Kidney (tissue), 22 donors: Measurements from ENCODE around the gene EEFSEC. TPM values are rescaled to one million over a fixed set of nuclear protein-coding genes. Genes with fewer than 3 reads are reported as not detected.

Experiments
- DNase-seq, 5 donors: peaks; one replicate each; pipeline ENCODE4 v3.0.0-alpha.2; 2013 to 2020
- FAIRE-seq: peaks from 2 replicates; lab custom pipeline; 2012; peaks lifted over from hg19 to GRCh38; lab: Jason Lieb, UNC
- H3K27ac ChIP-seq, 2 donors: one replicate each; pipeline ENCODE4 v1.7.0; 2013; ENCODE audit warnings: low read depth in 2 of 2, low read length in 2 of 2, inconsistent platforms in 1 of 2
- H3K27me3 ChIP-seq: one replicate; pipeline ENCODE4 v1.7.1; 2013; ENCODE audit warnings: low read length, inconsistent platforms; ENCODE audit not compliant: control insufficient read depth, insufficient read depth
- H3K36me3 ChIP-seq, 3 donors: one replicate each; pipeline versions ENCODE4 v1.7.0 to v1.7.1; 2013; ENCODE audit warnings: low read length in 3 of 3, control low read depth in 1 of 3, inconsistent platforms in 1 of 3; ENCODE audit not compliant: insufficient read depth in 3 of 3, control insufficient read depth in 2 of 3
- H3K4me1 ChIP-seq, 3 donors: one replicate each; pipeline versions ENCODE4 v1.7.0 to v1.7.1; 2013; ENCODE audit warnings: low read length in 3 of 3, inconsistent platforms in 1 of 3, low read depth in 1 of 3; ENCODE audit not compliant: control insufficient read depth in 2 of 3, insufficient read depth in 2 of 3
- H3K4me3 ChIP-seq, 3 donors: one replicate each; pipeline versions ENCODE4 v1.7.0 to v1.8.1; 2013; ENCODE audit warnings: low read length in 3 of 3, control low read depth in 1 of 3, inconsistent platforms in 1 of 3
- H3K9ac ChIP-seq, 3 donors: one replicate each; pipeline versions ENCODE4 v1.7.0 to v1.7.1; 2013; ENCODE audit warnings: low read length in 3 of 3, control low read depth in 1 of 3, inconsistent platforms in 1 of 3
- H3K9me3 ChIP-seq, 3 donors: one replicate each; pipeline versions ENCODE4 v1.7.0 to v1.7.1; 2013; ENCODE audit warnings: low read length in 3 of 3, control low read depth in 1 of 3, inconsistent platforms in 1 of 3; ENCODE audit not compliant: control insufficient read depth in 2 of 3, insufficient read depth in 1 of 3
- CTCF ChIP-seq: IDR thresholded peaks from 3 replicates; pipeline ENCODE4 v1.5.1; 2012; ENCODE audit warnings: mild to moderate bottlenecking, moderate library complexity, borderline replicate concordance; ENCODE audit not compliant: insufficient read depth; ENCODE audit errors: extremely low read depth
- intact Hi-C: fragments of 100-400 bp; cut with DNase I; formaldehyde crosslinking; loops from one replicate; pipeline ENCODE4 v1.11.1; 2022
- long read RNA-seq, 10 donors: library from polyadenylated mRNA in 1 of 10; unstranded in 1 of 10; transcript quantifications; one replicate each; pipeline ENCODE4 v2.0.0 and lab custom pipeline, GENCODE V29; 2021 to 2026
- polyA plus RNA-seq: library from polyadenylated mRNA; stranded (reverse); fragments of 350-450 nt; fragmentation: Illumina TruSeq; extraction: RNeasy Lipid Tissue Mini Kit (QIAGEN cat#74804); gene quantifications from one replicate; pipeline ENCODE4 v1.2.3, GENCODE V29; 2014; ENCODE audit warnings: low read depth, low replicate concordance; ENCODE audit not compliant: insufficient read depth
- total RNA-seq: library from RNA; stranded (reverse); fragmentation: NEBNext Ultra II Directional; extraction: Animal tissue kit (Norgen Biotek cat#: 25700); gene quantifications from one replicate; pipeline ENCODE4 v1.2.1, GENCODE V29; 2021
- donor health status: control.
- donor health status: control.
- donor health status: control.
- donor health status: control.
- donor health status: control.
- donor health status: DM: yes; HTN: yes; CAD: no.
- donor health status: Normal renal cell carcinoma (clear cell type).

Gene EEFSEC
- 15.2 TPM for total RNA-seq
- 23.2 TPM for polyA plus RNA-seq
- long read RNA-seq, donor 1, transcript EEFSEC-201 (7 exons, 2,232 nt), result major isoform, 5 of 6 reads
- long read RNA-seq, donor 1, partial matches to known transcripts, result 0 of 6 reads
- long read RNA-seq, donor 1, other reads (novel, unspliced or antisense), result 0 of 6 reads
- long read RNA-seq, donor 2, transcript EEFSEC-201 (7 exons, 2,232 nt), result major isoform, 6 of 6 reads
- long read RNA-seq, donor 2, partial matches to known transcripts, result 0 of 6 reads
- long read RNA-seq, donor 2, other reads (novel, unspliced or antisense), result 0 of 6 reads
- long read RNA-seq, donor 3, transcript EEFSEC-201 (7 exons, 2,232 nt), result major isoform, 11 of 11 reads
- long read RNA-seq, donor 3, partial matches to known transcripts, result 0 of 11 reads
- long read RNA-seq, donor 3, other reads (novel, unspliced or antisense), result 0 of 11 reads
- long read RNA-seq, donor 4, transcript EEFSEC-201 (7 exons, 2,232 nt), result major isoform, 8 of 8 reads
- long read RNA-seq, donor 4, partial matches to known transcripts, result 0 of 8 reads
- long read RNA-seq, donor 4, other reads (novel, unspliced or antisense), result 0 of 8 reads
- long read RNA-seq, donor 5, result 0 reads
- long read RNA-seq, donor 6, partial matches to known transcripts, result 0 of 2 reads
- long read RNA-seq, donor 6, other reads (novel, unspliced or antisense), result 0 of 2 reads
- long read RNA-seq, donor 7, transcript EEFSEC-201 (7 exons, 2,232 nt), result major isoform, 24 of 42 reads
- long read RNA-seq, donor 7, partial matches to known transcripts, result 5 of 42 reads
- long read RNA-seq, donor 7, other reads (novel, unspliced or antisense), result 13 of 42 reads
- long read RNA-seq, donor 8, transcript EEFSEC-201 (7 exons, 2,232 nt), result major isoform, 5 of 10 reads
- long read RNA-seq, donor 8, partial matches to known transcripts, result 5 of 10 reads
- long read RNA-seq, donor 8, other reads (novel, unspliced or antisense), result 0 of 10 reads
- long read RNA-seq, donor 9, partial matches to known transcripts, result 5 of 6 reads
- long read RNA-seq, donor 9, other reads (novel, unspliced or antisense), result 0 of 6 reads
- long read RNA-seq, donor 10, partial matches to known transcripts, result 0 of 4 reads
- long read RNA-seq, donor 10, other reads (novel, unspliced or antisense), result 0 of 4 reads

GRCh38 chr3:128153156-128154041 lies at the start of gene EEFSEC:
TSS of gene EEFSEC (plus strand) at chr3:128153481. CDS start at chr3:128153508, 27 bp downstream.
- peak within 1 kb of the TSS; percentile 71 to 77 (median 75) for H3K4me3 ChIP-seq
- H3K36me3 ChIP-seq, result peaks cover 0 to 8% (median 7%) of the 10 kb centered on the region in 3 donors
- H3K4me1 ChIP-seq, result peaks cover 0 to 5% (median 4%) of the 10 kb centered on the region in 3 donors
- FAIRE-seq (no peak), DNase-seq (peak; percentile 84 to 95 (median 87))
- peak within 1 kb of the TSS; percentile 64 to 85 (median 69) for H3K9ac ChIP-seq
- H3K9me3 ChIP-seq, result no peaks in the 10 kb centered on the region
- no peaks in the 10 kb centered on the region for H3K27me3 ChIP-seq
- no peak for TF ChIP-seq CTCF
- intact Hi-C loops, result no loop called here
- H3K27ac ChIP-seq, result peak within 1 kb of the TSS; percentile 61 to 88

GRCh38 chr3:128107834-128108233 lies 45.4 kb upstream of the EEFSEC start:
- Histone ChIP-seq H3K27ac (no peak overlapping the region), H3K4me1 (peaks cover 0 to 2% (median 0%) of the 10 kb centered on the region in 3 donors), H3K9me3 (no peaks in the 10 kb centered on the region), H3K4me3 (no peak overlapping the region), H3K9ac (no peak overlapping the region), H3K27me3 (no peaks in the 10 kb centered on the region), H3K36me3 (peaks cover 4 to 16% (median 13%) of the 10 kb centered on the region in 3 donors)
- peak in 3 of 5 donors; percentile 24 to 44 (median 35) for DNase-seq
- no peak for FAIRE-seq
- TF ChIP-seq CTCF, result no peak
- intact Hi-C loops, result no loop called here

GRCh38 chr3:128111147-128111546 lies 42.1 kb upstream of the EEFSEC start:
- no peak overlapping the region for H3K9ac ChIP-seq
- DNase-seq, result no peak
- intact Hi-C loops, result no loop called here
- no peak for TF ChIP-seq CTCF
- H3K9me3 ChIP-seq, result no peaks in the 10 kb centered on the region
- no peak overlapping the region for H3K27ac ChIP-seq
- H3K4me1 ChIP-seq, result peaks cover 0 to 4% (median 3%) of the 10 kb centered on the region in 3 donors
- no peak for FAIRE-seq
- no peak overlapping the region for H3K4me3 ChIP-seq
- no peaks in the 10 kb centered on the region for H3K27me3 ChIP-seq
- peaks cover 6 to 8% (median 8%) of the 10 kb centered on the region in 3 donors for H3K36me3 ChIP-seq
